ENCODE measurements around the gene DDX28.
A peak's percentile ranks its signal among the peaks of the same experiment; 100 is the strongest.

The DDX28 gene

DNA sequence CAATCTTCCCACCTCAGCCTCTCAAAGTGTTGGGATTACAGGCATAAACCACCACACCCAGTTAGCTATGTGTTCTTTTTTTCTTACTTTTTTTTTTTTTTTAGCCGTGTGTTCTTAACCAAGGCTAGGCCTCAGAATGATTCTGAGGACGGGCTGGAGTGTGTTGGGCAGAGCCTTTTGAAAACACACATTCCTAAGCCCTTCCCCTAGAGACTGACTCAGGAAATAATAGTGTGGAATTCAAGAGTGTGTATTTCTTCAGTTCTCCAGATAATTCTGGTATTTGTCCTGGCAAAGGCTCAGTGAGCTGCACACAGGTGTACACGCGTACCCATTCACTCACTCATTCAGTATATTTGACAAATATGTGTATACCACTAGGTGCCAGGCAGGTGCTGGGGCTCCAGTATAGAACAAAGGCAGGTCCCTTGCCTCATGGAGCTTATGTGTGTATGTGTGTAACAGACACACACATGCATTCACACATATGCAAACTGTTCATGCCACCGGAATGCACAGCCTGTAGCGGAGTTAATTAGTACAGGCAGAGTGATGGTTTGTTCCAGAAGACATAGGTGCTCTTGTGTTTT is 42.8 kb upstream of the DDX28 start:
- no peak overlapping the region for H3K9ac ChIP-seq
- TF ChIP-seq, protein P1, sequence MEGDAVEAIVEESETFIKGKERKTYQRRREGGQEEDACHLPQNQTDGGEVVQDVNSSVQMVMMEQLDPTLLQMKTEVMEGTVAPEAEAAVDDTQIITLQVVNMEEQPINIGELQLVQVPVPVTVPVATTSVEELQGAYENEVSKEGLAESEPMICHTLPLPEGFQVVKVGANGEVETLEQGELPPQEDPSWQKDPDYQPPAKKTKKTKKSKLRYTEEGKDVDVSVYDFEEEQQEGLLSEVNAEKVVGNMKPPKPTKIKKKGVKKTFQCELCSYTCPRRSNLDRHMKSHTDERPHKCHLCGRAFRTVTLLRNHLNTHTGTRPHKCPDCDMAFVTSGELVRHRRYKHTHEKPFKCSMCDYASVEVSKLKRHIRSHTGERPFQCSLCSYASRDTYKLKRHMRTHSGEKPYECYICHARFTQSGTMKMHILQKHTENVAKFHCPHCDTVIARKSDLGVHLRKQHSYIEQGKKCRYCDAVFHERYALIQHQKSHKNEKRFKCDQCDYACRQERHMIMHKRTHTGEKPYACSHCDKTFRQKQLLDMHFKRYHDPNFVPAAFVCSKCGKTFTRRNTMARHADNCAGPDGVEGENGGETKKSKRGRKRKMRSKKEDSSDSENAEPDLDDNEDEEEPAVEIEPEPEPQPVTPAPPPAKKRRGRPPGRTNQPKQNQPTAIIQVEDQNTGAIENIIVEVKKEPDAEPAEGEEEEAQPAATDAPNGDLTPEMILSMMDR (IDR thresholded peaks at IDR 0.05): no peak
- H3K36me3 ChIP-seq (ENCODE audit: control insufficient read depth, insufficient read depth, low read length): no peaks in the 10 kb centered on the region
- no peaks in the 10 kb centered on the region for H3K9me3 ChIP-seq (ENCODE audit: control insufficient read depth, low read length)
- no peak overlapping the region for H3K4me3 ChIP-seq (ENCODE audit: low read depth, low read length)
- H3K4me1 ChIP-seq: peaks cover 51% of the 10 kb centered on the region
- no peaks in the 10 kb centered on the region for H3K79me2 ChIP-seq
- no peaks in the 10 kb centered on the region for H3K27me3 ChIP-seq (ENCODE audit: control insufficient read depth, insufficient read depth, low read length)
- H2AFZ ChIP-seq: no peak overlapping the region
- peak overlapping the region; percentile 31 for H3K4me2 ChIP-seq (ENCODE audit: low read length)
- peak overlapping the region; percentile 89 for H3K27ac ChIP-seq

DNA sequence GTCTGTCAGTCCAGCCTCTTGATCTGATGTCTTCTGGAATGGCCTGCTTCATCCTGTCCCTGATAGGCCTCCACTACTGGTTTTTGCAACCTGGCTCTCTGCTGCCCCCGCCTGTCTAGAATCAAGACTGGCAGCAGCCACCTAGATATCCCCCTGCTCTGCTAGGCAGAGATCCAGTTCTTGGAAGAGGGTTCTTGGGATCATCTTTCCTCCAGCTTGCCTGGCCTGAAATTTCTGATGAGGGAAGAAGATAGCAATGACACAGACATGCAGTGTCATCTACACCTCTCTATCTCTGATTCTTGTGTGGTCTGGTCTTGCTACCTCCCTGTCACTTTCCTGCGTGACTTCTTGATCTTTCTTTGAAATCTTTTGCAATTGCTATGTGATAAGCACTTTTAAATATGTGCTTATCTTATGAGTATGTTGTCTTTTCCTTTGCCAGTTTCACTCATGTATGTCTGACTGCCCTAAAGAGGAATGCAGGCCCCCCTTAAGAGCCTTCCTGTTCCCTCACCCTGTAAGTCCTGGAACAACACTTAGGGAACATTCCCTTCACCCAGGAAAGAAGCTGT is 41.8 kb upstream of the DDX28 start:
- Histone ChIP-seq H3K79me2 (no peaks in the 10 kb centered on the region), H3K9ac (no peak overlapping the region), H3K4me1 (peaks cover 42% of the 10 kb centered on the region), H3K36me3 (ENCODE audit: control insufficient read depth, insufficient read depth, low read length) (no peaks in the 10 kb centered on the region), H3K27ac (peak overlapping the region; percentile 89), H3K27me3 (ENCODE audit: control insufficient read depth, insufficient read depth, low read length) (no peaks in the 10 kb centered on the region), H3K4me2 (ENCODE audit: low read length) (peak overlapping the region; percentile 25), H3K4me3 (ENCODE audit: low read depth, low read length) (peak overlapping the region; percentile 24), H3K9me3 (ENCODE audit: control insufficient read depth, low read length) (no peaks in the 10 kb centered on the region), H2AFZ (peak overlapping the region; percentile 64)
- TF ChIP-seq, protein P1 (IDR thresholded peaks at IDR 0.05): peak; percentile 94

DNA sequence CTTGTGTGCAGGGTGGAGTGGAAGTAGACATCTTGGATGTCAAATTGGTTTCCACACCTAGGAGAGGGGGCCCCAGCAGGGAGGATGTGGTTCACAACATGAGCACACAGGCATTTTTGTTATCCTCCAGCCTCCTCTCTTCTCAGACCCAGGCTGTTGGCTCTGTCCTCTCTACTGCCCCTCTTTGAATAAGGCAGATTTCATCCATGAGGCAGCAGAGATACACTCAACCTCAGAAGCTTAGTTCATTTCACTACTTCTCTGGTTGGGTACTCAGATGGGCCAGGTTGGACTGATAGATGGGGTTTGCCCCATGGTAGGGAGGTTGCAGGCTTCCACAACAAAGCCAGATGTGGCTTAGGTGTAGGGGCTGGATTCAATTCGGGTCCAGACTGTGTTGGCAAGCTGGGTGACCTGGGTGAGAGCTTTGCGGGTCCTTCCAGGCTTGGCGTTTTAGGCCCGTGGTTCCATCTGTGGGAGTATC is 39.9 kb upstream of the DDX28 start:
- Histone ChIP-seq H3K27ac (no peak overlapping the region), H3K36me3 (ENCODE audit: control insufficient read depth, insufficient read depth, low read length) (no peaks in the 10 kb centered on the region), H3K27me3 (ENCODE audit: control insufficient read depth, insufficient read depth, low read length) (no peaks in the 10 kb centered on the region), H3K4me2 (ENCODE audit: low read length) (no peak overlapping the region), H3K9ac (no peak overlapping the region), H2AFZ (no peak overlapping the region), H3K4me1 (peaks cover 27% of the 10 kb centered on the region), H3K79me2 (no peaks in the 10 kb centered on the region), H3K4me3 (ENCODE audit: low read depth, low read length) (no peak overlapping the region), H3K9me3 (ENCODE audit: control insufficient read depth, low read length) (no peaks in the 10 kb centered on the region)
- TF ChIP-seq, protein P1 (IDR thresholded peaks at IDR 0.05): no peak

DNA sequence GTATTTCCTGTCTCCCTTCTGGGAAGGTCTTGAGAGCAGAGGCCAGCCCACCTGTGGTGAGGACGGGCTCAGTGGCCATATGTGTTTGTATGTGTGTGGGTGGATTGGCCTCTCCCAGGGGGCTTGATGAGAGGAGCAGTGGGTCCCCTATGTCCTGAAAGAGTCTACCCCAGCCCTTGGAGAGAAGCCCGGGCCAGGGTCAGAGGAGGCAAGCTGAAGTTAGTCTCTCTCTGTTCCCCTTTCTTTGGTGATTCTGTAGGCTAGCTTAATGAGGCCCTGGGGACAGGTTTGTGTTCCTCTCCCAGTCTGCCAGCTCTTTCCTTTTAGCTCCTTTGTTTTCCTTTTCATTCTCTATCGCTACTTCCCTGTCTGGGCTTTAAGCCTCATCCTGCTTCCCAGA is 38.4 kb upstream of the DDX28 start:
- Histone ChIP-seq H3K79me2 (no peaks in the 10 kb centered on the region), H3K9me3 (ENCODE audit: control insufficient read depth, low read length) (no peaks in the 10 kb centered on the region), H3K4me1 (peaks cover 22% of the 10 kb centered on the region), H3K4me3 (ENCODE audit: low read depth, low read length) (no peak overlapping the region), H3K4me2 (ENCODE audit: low read length) (no peak overlapping the region), H3K9ac (no peak overlapping the region), H3K36me3 (ENCODE audit: control insufficient read depth, insufficient read depth, low read length) (no peaks in the 10 kb centered on the region), H2AFZ (no peak overlapping the region), H3K27ac (no peak overlapping the region), H3K27me3 (ENCODE audit: control insufficient read depth, insufficient read depth, low read length) (no peaks in the 10 kb centered on the region)
- TF ChIP-seq, protein P1 (IDR thresholded peaks at IDR 0.05): no peak

DNA sequence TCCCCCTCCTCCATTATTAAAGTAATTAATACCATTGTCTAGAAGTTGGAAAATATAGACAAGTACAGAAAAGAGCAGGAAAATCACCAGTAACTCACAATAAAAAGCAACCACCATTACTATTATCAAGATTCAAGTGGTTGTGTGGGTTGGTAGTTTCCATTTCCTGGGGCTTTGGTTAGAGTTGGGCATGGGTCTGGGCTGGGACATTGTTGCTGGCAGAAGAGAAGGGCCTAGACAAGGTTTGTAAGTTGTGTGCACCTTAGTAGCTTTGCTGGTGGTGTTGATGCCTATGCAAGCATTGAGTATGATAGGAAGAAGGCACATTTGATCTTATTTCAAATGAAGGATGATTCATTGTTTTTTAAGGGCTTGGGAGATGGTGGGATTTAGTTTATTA is 36.8 kb upstream of the DDX28 start:
- TF ChIP-seq, protein P1 (IDR thresholded peaks at IDR 0.05): no peak
- H3K4me2 ChIP-seq (ENCODE audit: low read length): no peak overlapping the region
- no peak overlapping the region for H3K9ac ChIP-seq
- no peak overlapping the region for H3K27ac ChIP-seq
- H2AFZ ChIP-seq: no peak overlapping the region
- H3K9me3 ChIP-seq (ENCODE audit: control insufficient read depth, low read length): no peaks in the 10 kb centered on the region
- H3K36me3 ChIP-seq (ENCODE audit: control insufficient read depth, insufficient read depth, low read length): no peaks in the 10 kb centered on the region
- no peak overlapping the region for H3K4me3 ChIP-seq (ENCODE audit: low read depth, low read length)
- H3K4me1 ChIP-seq: peaks cover 10% of the 10 kb centered on the region
- no peaks in the 10 kb centered on the region for H3K79me2 ChIP-seq
- H3K27me3 ChIP-seq (ENCODE audit: control insufficient read depth, insufficient read depth, low read length): no peaks in the 10 kb centered on the region
